ENCODE results near the gene PRICKLE1. TPM values are rescaled to one million over a fixed set of nuclear protein-coding genes. Genes with fewer than 3 reads are reported as not detected.
"Not testable (repeated sequence)": the region's sequence is repeated elsewhere in the genome, so short reads cannot be mapped to it uniquely, and the experiment has no call there.

The PRICKLE1 gene
- total RNA-seq, 1 donor from 2014 or later: 20.9 TPM

- H3K27ac ChIP-seq (replicated peaks): no peak overlapping the region
- H3K9me3 ChIP-seq (replicated peaks): no peaks in the 10 kb centered on the region
- no peak for DNase-seq
- H3K27me3 ChIP-seq (ENCODE audit: low read depth): no peaks in the 10 kb centered on the region
- no peaks in the 10 kb centered on the region for H3K36me3 ChIP-seq
- intact Hi-C loops (cut with micrococcal nuclease): no loop called here
- no peaks in the 10 kb centered on the region for H3K4me1 ChIP-seq
- H3K4me3 ChIP-seq: no peak overlapping the region
- TF ChIP-seq CTCF (IDR thresholded peaks at IDR 0.05; ENCODE audit: borderline replicate concordance): no peak
These were observed 47.6 kb downstream of the PRICKLE1 start for GRCh38 chr12:42541965-42542364.

GRCh38 chr12:42541308-42541707 is 48.2 kb downstream of the PRICKLE1 start:
- H3K27me3 ChIP-seq (ENCODE audit: low read depth); H3K4me1 ChIP-seq; H3K36me3 ChIP-seq; DNase-seq; H3K27ac ChIP-seq (replicated peaks); H3K4me3 ChIP-seq; H3K9me3 ChIP-seq (replicated peaks); intact Hi-C loops (cut with micrococcal nuclease): not testable (repeated sequence)

GRCh38 chr12:42539696-42540095 is 49.9 kb downstream of the PRICKLE1 start:
- TF ChIP-seq CTCF (IDR thresholded peaks at IDR 0.05; ENCODE audit: borderline replicate concordance): no peak
- no peak for DNase-seq
- Histone ChIP-seq H3K27ac (replicated peaks) (no peak overlapping the region), H3K9me3 (replicated peaks) (no peaks in the 10 kb centered on the region), H3K4me3 (no peak overlapping the region), H3K36me3 (no peaks in the 10 kb centered on the region), H3K4me1 (peaks cover 3% of the 10 kb centered on the region), H3K27me3 (ENCODE audit: low read depth) (no peaks in the 10 kb centered on the region)
- intact Hi-C loops (cut with micrococcal nuclease): no loop called here

GRCh38 chr12:42538203-42538602 is 51.3 kb downstream of the PRICKLE1 start:
- Histone ChIP-seq H3K9me3 (replicated peaks) (no peaks in the 10 kb centered on the region), H3K4me3 (no peak overlapping the region), H3K27ac (replicated peaks) (no peak overlapping the region), H3K4me1 (peaks cover 12% of the 10 kb centered on the region), H3K27me3 (ENCODE audit: low read depth) (no peaks in the 10 kb centered on the region), H3K36me3 (no peaks in the 10 kb centered on the region)
- no peak for TF ChIP-seq CTCF (IDR thresholded peaks at IDR 0.05; ENCODE audit: borderline replicate concordance)
- intact Hi-C loops (cut with micrococcal nuclease): no loop called here
- no peak for DNase-seq

- peak; percentile 20 for DNase-seq
- intact Hi-C loops (cut with micrococcal nuclease): no loop called here
- H3K27ac ChIP-seq (replicated peaks): no peak overlapping the region
These were observed 55.2 kb downstream of the PRICKLE1 start for GRCh38 chr12:42534184-42534838.

More at GRCh38 chr12:42534184-42534838, 55.2 kb downstream of the PRICKLE1 start:
- Histone ChIP-seq H3K9me3 (replicated peaks) (no peaks in the 10 kb centered on the region), H3K4me1 (peaks cover 12% of the 10 kb centered on the region), H3K36me3 (no peaks in the 10 kb centered on the region), H3K27me3 (ENCODE audit: low read depth) (no peaks in the 10 kb centered on the region), H3K4me3 (no peak overlapping the region)
- no peak for TF ChIP-seq CTCF (IDR thresholded peaks at IDR 0.05; ENCODE audit: borderline replicate concordance)

All from left ventricle myocardium inferior (tissue), 1 donor.